WTC11 (cell line): ENCODE measurements around the gene B3GALNT1. TPM values are rescaled to one million over a fixed set of nuclear protein-coding genes. Genes with fewer than 3 reads are reported as not detected.

Source experiments
- ATAC-seq: fragments of 200-7000 bp; cut with Tn5 transposase; 2 replicates; pipeline ENCODE4 v1.10.0; 2021; ENCODE audit warnings: mild to moderate bottlenecking, moderate library complexity
- CTCF ChIA-PET: fragments of 300-600 bp; sonication (Branson Sonifier 250); formaldehyde crosslinking; loops from one replicate; lab custom pipeline; 2021; ENCODE audit warnings: antibody characterized with exemption; lab: Charles Lee
- POLR2A ChIA-PET: fragments of 350-600 bp; sonication (Branson Sonifier 250); formaldehyde crosslinking; loops from one replicate; lab custom pipeline; 2021; ENCODE audit warnings: antibody characterized with exemption; lab: Charles Lee
- DNase-seq: peaks from one replicate; pipeline ENCODE4 v3.0.0; 2021; ENCODE audit warnings: low spot score
- H3K27ac Mint-ChIP-seq: 2 replicates; pipeline ENCODE4 v1.8.0; 2021; ENCODE audit warnings: mixed read lengths
- H3K27me3 Mint-ChIP-seq: 2 replicates; pipeline ENCODE4 v1.8.0; 2021; ENCODE audit warnings: low read depth, mild to moderate bottlenecking, moderate library complexity, mixed read lengths
- H3K36me3 Mint-ChIP-seq: 2 replicates; pipeline ENCODE4 v1.8.0; 2021; ENCODE audit warnings: mixed read lengths
- H3K4me1 Mint-ChIP-seq: 2 replicates; pipeline ENCODE4 v1.8.0; 2022; ENCODE audit warnings: mixed read lengths
- H3K4me3 Mint-ChIP-seq: 2 replicates; pipeline ENCODE4 v1.8.0; 2021; ENCODE audit warnings: mild to moderate bottlenecking, moderate library complexity, mixed read lengths
- H3K9me3 Mint-ChIP-seq: 2 replicates; pipeline ENCODE4 v1.8.0; 2021; ENCODE audit warnings: mixed read lengths
- ATF3 ChIP-seq: sonication (generic); formaldehyde crosslinking; conservative IDR thresholded peaks from 2 replicates; pipeline ENCODE4 v1.8.1; 2022; ENCODE audit warnings: mild to moderate bottlenecking, missing genetic modification reagents
- ATF6 ChIP-seq: sonication (generic); formaldehyde crosslinking; IDR thresholded peaks from 2 replicates; pipeline ENCODE4 v1.8.1; 2023; ENCODE audit warnings: mild to moderate bottlenecking, missing genetic modification reagents
- CBFB ChIP-seq: sonication (generic); formaldehyde crosslinking; IDR thresholded peaks from 2 replicates; pipeline ENCODE4 v1.8.1; 2022; ENCODE audit warnings: mild to moderate bottlenecking, low read depth, missing genetic modification reagents
- CDX4 ChIP-seq: fragments of 250-450 bp; sonication (Bioruptor Pico); IDR thresholded peaks from 2 replicates; pipeline ENCODE4 v1.9.0; 2021; ENCODE audit warnings: moderate library complexity, mild to moderate bottlenecking, inconsistent platforms, borderline replicate concordance
- CTCF ChIP-seq: fragments of 200-600 bp; IDR thresholded peaks from 2 replicates; pipeline ENCODE4 v1.8.0; 2022; ENCODE audit warnings: antibody characterized with exemption
- EMX1 ChIP-seq: fragments of 250-450 bp; sonication (Bioruptor Pico); IDR thresholded peaks from 2 replicates; pipeline ENCODE4 v1.8.0; 2021; ENCODE audit warnings: mild to moderate bottlenecking
- FOXJ3 ChIP-seq: sonication (generic); formaldehyde crosslinking; IDR thresholded peaks from 2 replicates; pipeline ENCODE4 v1.9.0; 2021; ENCODE audit warnings: missing genetic modification reagents, mild to moderate bottlenecking, borderline replicate concordance
- FOXP4 ChIP-seq: sonication (generic); formaldehyde crosslinking; IDR thresholded peaks from 2 replicates; pipeline ENCODE4 v1.8.0; 2022; ENCODE audit warnings: mild to moderate bottlenecking, missing genetic modification reagents
- GABPB1 ChIP-seq: sonication (generic); formaldehyde crosslinking; IDR thresholded peaks from 2 replicates; pipeline ENCODE4 v1.8.1; 2023; ENCODE audit warnings: mild to moderate bottlenecking, missing genetic modification reagents
- GTF2I ChIP-seq: fragments of 250-450 bp; sonication (Bioruptor Pico); conservative IDR thresholded peaks from 2 replicates; pipeline ENCODE4 v1.4.0; 2021; ENCODE audit warnings: mild to moderate bottlenecking
- HMGA2 ChIP-seq: fragments of 250-450 bp; sonication (Bioruptor Pico); IDR thresholded peaks from 2 replicates; pipeline ENCODE4 v1.4.0; 2021; ENCODE audit warnings: mild to moderate bottlenecking, moderate library complexity
- HMGXB4 ChIP-seq: sonication (generic); formaldehyde crosslinking; IDR thresholded peaks from 2 replicates; pipeline ENCODE4 v1.8.1; 2023; ENCODE audit warnings: mild to moderate bottlenecking, moderate library complexity, missing genetic modification reagents
- SMAD3 ChIP-seq: sonication (generic); formaldehyde crosslinking; IDR thresholded peaks from 2 replicates; pipeline ENCODE4 v1.8.0; 2022; ENCODE audit warnings: missing genetic modification reagents, mild to moderate bottlenecking, borderline replicate concordance
- SOX15 ChIP-seq: fragments of 250-450 bp; sonication (Bioruptor Pico); IDR thresholded peaks from 2 replicates; pipeline ENCODE4 v1.9.0; 2021; ENCODE audit warnings: mild to moderate bottlenecking
- SP1 ChIP-seq: sonication (generic); formaldehyde crosslinking; conservative IDR thresholded peaks from 2 replicates; pipeline ENCODE4 v1.8.1; 2022; ENCODE audit warnings: missing genetic modification reagents
- TCF7 ChIP-seq: sonication (generic); formaldehyde crosslinking; IDR thresholded peaks from 2 replicates; pipeline ENCODE4 v1.8.0; 2022; ENCODE audit warnings: mild to moderate bottlenecking, low read depth, missing genetic modification reagents, moderate library complexity
- TEAD1 ChIP-seq: sonication (generic); formaldehyde crosslinking; IDR thresholded peaks from 2 replicates; pipeline ENCODE4 v1.8.0; 2022; ENCODE audit warnings: mild to moderate bottlenecking, missing genetic modification reagents
- TEAD4 ChIP-seq: sonication (generic); formaldehyde crosslinking; IDR thresholded peaks from 2 replicates; pipeline ENCODE4 v1.8.0; 2022; ENCODE audit warnings: mild to moderate bottlenecking, missing genetic modification reagents
- ZBTB21 ChIP-seq: sonication (generic); formaldehyde crosslinking; IDR thresholded peaks from 2 replicates; pipeline ENCODE4 v1.8.1; 2023; ENCODE audit warnings: mild to moderate bottlenecking, missing genetic modification reagents, borderline replicate concordance
- ZNF232 ChIP-seq: sonication (generic); formaldehyde crosslinking; IDR thresholded peaks from 2 replicates; pipeline ENCODE4 v1.8.0; 2022; ENCODE audit warnings: mild to moderate bottlenecking, missing genetic modification reagents
- ZNF671 ChIP-seq: fragments of 250-450 bp; sonication (Bioruptor Pico); IDR thresholded peaks from 2 replicates; pipeline ENCODE4 v1.8.0; 2021; ENCODE audit warnings: mild to moderate bottlenecking
- ZSCAN18 ChIP-seq: fragments of 250-450 bp; sonication (Bioruptor Pico); IDR thresholded peaks from 2 replicates; pipeline ENCODE4 v2.1.2; 2022; ENCODE audit warnings: mild to moderate bottlenecking, moderate library complexity
- total RNA-seq: library from RNA; stranded (reverse); gene quantifications from 3 replicates; pipeline ENCODE4 v1.2.3, GENCODE V29; 2021

Gene B3GALNT1
- total RNA-seq, 1 experiment from 2014 or later: 4.2 TPM

- no peak for TF ChIP-seq TCF7 (CRISPR knock-in tag)
Observed at GRCh38 chr3:161043336-161044035, 61.7 kb downstream of the B3GALNT1 start (continued).

- DNase-seq: no peak
- H3K9me3 Mint-ChIP-seq: peaks cover 23% of the 10 kb centered on the region
- no peaks in the 10 kb centered on the region for H3K27me3 Mint-ChIP-seq
- H3K4me3 Mint-ChIP-seq: no peak overlapping the region
- H3K4me1 Mint-ChIP-seq: peaks cover 22% of the 10 kb centered on the region
- peaks cover 17% of the 10 kb centered on the region for H3K36me3 Mint-ChIP-seq
- no peak overlapping the region for H3K27ac Mint-ChIP-seq
- TF ChIP-seq CDX4: no peak
- no peak for TF ChIP-seq ATF3 (CRISPR knock-in tag)
- no peak for TF ChIP-seq ZBTB21 (CRISPR knock-in tag)
- TF ChIP-seq HMGA2 (CRISPR knock-in tag): no peak
- TF ChIP-seq HMGXB4: no peak
- TF ChIP-seq TEAD1 (CRISPR knock-in tag): no peak
- TF ChIP-seq FOXJ3 (CRISPR knock-in tag): no peak
- TF ChIP-seq ZSCAN18: no peak
- TF ChIP-seq GTF2I: no peak
- TF ChIP-seq ZNF671 (CRISPR knock-in tag): no peak
- no peak for TF ChIP-seq CBFB (CRISPR knock-in tag)
- no peak for TF ChIP-seq TCF7 (CRISPR knock-in tag)
- no peak for TF ChIP-seq FOXP4 (CRISPR knock-in tag)
- ATAC-seq: no peak
- ChIA-PET POLR2A (no interaction called here), CTCF (no interaction called here)
Observed at GRCh38 chr3:161042023-161042501, 63.1 kb downstream of the B3GALNT1 start.

- Mint-ChIP-seq H3K4me3 (no peak overlapping the region), H3K4me1 (peaks cover 16% of the 10 kb centered on the region), H3K27me3 (no peaks in the 10 kb centered on the region), H3K9me3 (peaks cover 24% of the 10 kb centered on the region), H3K36me3 (peaks cover 14% of the 10 kb centered on the region), H3K27ac (no peak overlapping the region)
- no peak for DNase-seq
- ATAC-seq: no peak
- ChIA-PET POLR2A (no interaction called here), CTCF (no interaction called here)
- no peak for TF ChIP-seq SP1
- no peak for TF ChIP-seq EMX1
Observed at GRCh38 chr3:161038725-161039124, 66.4 kb downstream of the B3GALNT1 start.

GRCh38 chr3:161035711-161036110 lies 69.4 kb downstream of the B3GALNT1 start:
- H3K4me1 Mint-ChIP-seq: peaks cover 6% of the 10 kb centered on the region
- H3K9me3 Mint-ChIP-seq: peaks cover 29% of the 10 kb centered on the region
- ChIA-PET CTCF (no interaction called here), POLR2A (no interaction called here)
- peaks cover 17% of the 10 kb centered on the region for H3K36me3 Mint-ChIP-seq
- no peak for DNase-seq
- no peak for ATAC-seq
- H3K4me3 Mint-ChIP-seq: no peak overlapping the region
- no peak overlapping the region for H3K27ac Mint-ChIP-seq
- no peaks in the 10 kb centered on the region; the same call in 1 of the 2 replicates for H3K27me3 Mint-ChIP-seq
- TF ChIP-seq GABPB1 (CRISPR knock-in tag): no peak
- TF ChIP-seq ZNF671 (CRISPR knock-in tag): no peak
- TF ChIP-seq TEAD4: no peak
- TF ChIP-seq SMAD3 (CRISPR knock-in tag): no peak
- no peak for TF ChIP-seq SOX15
- no peak for TF ChIP-seq ZNF232 (CRISPR knock-in tag)
- no peak for TF ChIP-seq CTCF
- no peak for TF ChIP-seq ATF6 (CRISPR knock-in tag)
